Measurements from ENCODE around the gene TM4SF4.

TM4SF4 gene

GRCh38 chr3:149548669-149549065, 74.2 kb downstream of the TM4SF4 start:
- DNase-seq (ENCODE audit: low read depth) = no peak

DNA sequence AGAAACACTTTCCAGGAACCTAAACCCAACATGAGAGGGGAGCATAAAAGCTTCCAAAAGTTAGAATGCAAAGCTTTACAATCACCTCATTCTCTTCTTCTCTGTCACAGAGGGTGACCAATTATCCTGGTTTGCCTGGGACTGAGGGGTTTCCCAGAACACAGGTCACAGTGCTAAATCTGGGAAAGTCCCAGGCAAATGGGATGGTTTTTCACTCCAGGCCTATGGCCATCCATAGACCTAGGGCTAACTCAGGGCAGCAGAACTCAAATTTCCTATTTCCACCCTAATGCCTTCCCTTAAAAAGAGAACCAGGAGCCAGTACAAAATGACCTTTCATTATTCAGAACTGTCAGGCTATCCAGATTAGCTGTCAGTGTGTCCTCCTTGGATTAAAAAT, 77.0 kb downstream of the TM4SF4 start:
- no peak for DNase-seq (ENCODE audit: low read depth)

DNA sequence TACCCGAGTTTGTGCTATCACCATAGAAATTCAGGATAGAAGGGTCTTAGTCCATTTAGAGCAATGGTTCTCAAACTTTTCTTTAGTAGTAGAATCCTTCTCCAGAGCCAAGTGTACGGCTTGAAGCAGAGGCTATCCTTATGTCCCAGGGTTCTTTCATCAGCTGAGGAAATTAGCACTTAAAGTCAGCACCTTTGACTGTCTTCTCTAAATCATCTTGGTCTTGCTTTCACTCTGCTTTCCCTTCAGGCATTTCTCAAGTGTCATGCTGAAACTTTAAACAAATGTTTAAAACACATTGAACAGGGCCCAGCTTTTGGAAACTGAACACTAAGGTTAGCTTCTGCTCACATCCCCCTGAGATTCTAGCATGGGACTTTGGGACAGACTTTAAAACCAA, 78.2 kb downstream of the TM4SF4 start:
- DNase-seq (ENCODE audit: low read depth) = no peak
